Keratinocyte (primary cell): ENCODE results near the gene RUVBL2. TPM values are rescaled to one million over a fixed set of nuclear protein-coding genes. Genes with fewer than 3 reads are reported as not detected.
A peak's percentile ranks its signal among the peaks of the same experiment; 100 is the strongest.

ENCODE experiments used
- DNase-seq: peaks from one replicate; pipeline ENCODE4 v3.0.0-alpha.2; 2011; ENCODE audit warnings: low read depth, missing footprints, low spot score
- FAIRE-seq: peaks from 2 replicates; lab custom pipeline; 2011; peaks lifted over from hg19 to GRCh38; lab: Jason Lieb, UNC
- H2AFZ ChIP-seq: 2 replicates; pipeline ENCODE4 v1.6.0; 2012; ENCODE audit warnings: low read length, control low read depth, inconsistent platforms; ENCODE audit not compliant: control insufficient read depth
- H3K27ac ChIP-seq: 2 replicates; pipeline ENCODE4 v1.5.1; 2011; ENCODE audit warnings: low read length; ENCODE audit not compliant: control insufficient read depth, insufficient read depth
- H3K27me3 ChIP-seq: 3 replicates; pipeline ENCODE4 v1.6.0; 2011; ENCODE audit warnings: low read length; ENCODE audit not compliant: control insufficient read depth, insufficient read depth; ENCODE audit errors: extremely low read depth
- H3K36me3 ChIP-seq, 2 experiments: 2 replicates in 1 of 2; 3 replicates in 1 of 2; pipeline ENCODE4 v1.5.1; 2011; ENCODE audit warnings: low read length in 2 of 2, mild to moderate bottlenecking in 1 of 2; ENCODE audit not compliant: control insufficient read depth in 2 of 2, insufficient read depth in 2 of 2; ENCODE audit errors: extremely low read depth in 1 of 2
- H3K4me1 ChIP-seq: 3 replicates; pipeline ENCODE4 v1.5.1; 2011; ENCODE audit warnings: low read length; ENCODE audit not compliant: control insufficient read depth, insufficient read depth; ENCODE audit errors: extremely low read depth
- H3K4me2 ChIP-seq: 3 replicates; pipeline ENCODE4 v1.6.0; 2011; ENCODE audit warnings: low read depth, low read length; ENCODE audit not compliant: control insufficient read depth, insufficient read depth; ENCODE audit errors: extremely low read depth
- H3K4me3 ChIP-seq, 3 experiments: fragments of 200-600 bp in 1 of 3; sonication (generic) in 1 of 3; 2 replicates in 2 of 3; 3 replicates in 1 of 3; pipeline ENCODE4 v1.5.1; 2011 to 2016; ENCODE audit warnings: low read length in 3 of 3, mild to moderate bottlenecking in 3 of 3, control low read depth in 2 of 3, inconsistent platforms in 1 of 3, low read depth in 1 of 3, mixed read lengths in 1 of 3, mixed run types in 1 of 3, moderate library complexity in 1 of 3; ENCODE audit not compliant: control insufficient read depth in 2 of 3, insufficient read depth in 2 of 3; ENCODE audit errors: extremely low read depth in 1 of 3
- H3K79me2 ChIP-seq: 2 replicates; pipeline ENCODE4 v1.6.0; 2012; ENCODE audit warnings: low read length; ENCODE audit not compliant: control insufficient read depth, insufficient read depth
- H3K9ac ChIP-seq: 3 replicates; pipeline ENCODE4 v1.6.0; 2011; ENCODE audit warnings: low read length; ENCODE audit not compliant: control insufficient read depth, insufficient read depth; ENCODE audit errors: extremely low read depth
- H3K9me1 ChIP-seq: 3 replicates; pipeline ENCODE4 v1.6.0; 2011; ENCODE audit warnings: low read length; ENCODE audit not compliant: control insufficient read depth, insufficient read depth; ENCODE audit errors: extremely low read depth
- H3K9me3 ChIP-seq: 2 replicates; pipeline ENCODE4 v1.5.1; 2012; ENCODE audit warnings: low read depth, low read length; ENCODE audit not compliant: control insufficient read depth
- H4K20me1 ChIP-seq: 3 replicates; pipeline ENCODE4 v1.6.0; 2011; ENCODE audit warnings: low read length; ENCODE audit not compliant: control insufficient read depth, insufficient read depth; ENCODE audit errors: extremely low read depth
- CTCF ChIP-seq, 3 experiments: IDR thresholded peaks in 1 of 3; conservative IDR thresholded peaks in 1 of 3; optimal IDR thresholded peaks in 1 of 3; 2 replicates in 2 of 3; 3 replicates in 1 of 3; pipeline versions ENCODE3 to v1.5.1; 2011; ENCODE audit warnings: low read length in 3 of 3, mild to moderate bottlenecking in 3 of 3, moderate library complexity in 2 of 3, control low read depth in 1 of 3, inconsistent platforms in 1 of 3; ENCODE audit not compliant: insufficient read depth in 2 of 3; ENCODE audit errors: extremely low read depth in 1 of 3
- EZH2 ChIP-seq: IDR thresholded peaks from one replicate; pipeline ENCODE4 v1.6.1; 2012; ENCODE audit warnings: inconsistent platforms, mild to moderate bottlenecking, low read length, moderate library complexity
- dilution Hi-C: fragments of 300-500 bp; cut with MboI; formaldehyde crosslinking; loops from one replicate; pipeline ENCODE4 v1.7.0; 2020; ENCODE audit warnings: low sequenced_read_pairs; ENCODE audit not compliant: extremely low pct_ligation_motif_present
- polyA plus RNA-seq, 5 experiments: library from polyadenylated mRNA; depleted of rRNA in 3 of 5; stranded (reverse) in 3 of 5; stranded (forward) in 1 of 5; unstranded in 1 of 5; fragments of >200 nt; gene quantifications; 1 replicate in 1 of 5; 2 replicates in 3 of 5; 3 replicates in 1 of 5; pipeline versions ENCODE4 v1.2.1 to v1.2.3, GENCODE V29; 2011 to 2012; ENCODE audit warnings: missing spikeins in 2 of 5, low read depth in 1 of 5, low replicate concordance in 1 of 5

RUVBL2 gene
- polyA plus RNA-seq, 1 donor (not counting 4 experiments of a cell fraction or from before 2014, with no cell fraction given) = 126 TPM

GRCh38 chr19:49057636-49058234, 64.0 kb downstream of the RUVBL2 start, which contains the start of gene CGB7:
Gene CGB7 (minus strand): TSS chr19:49057749. CDS start chr19:49055375, 2,374 bp downstream.
- Histone ChIP-seq H3K9ac (peak within 1 kb of the TSS; percentile 79), H2AFZ (peak within 1 kb of the TSS; percentile 41), H3K9me3 (no peaks in the 10 kb centered on the region), H3K27me3 (no peaks in the 10 kb centered on the region), H3K27ac (peak within 1 kb of the TSS; percentile 40), H3K79me2 (no peaks in the 10 kb centered on the region), H3K4me2 (peak within 1 kb of the TSS; percentile 95), H4K20me1 (no peaks in the 10 kb centered on the region), H3K4me3 (peak within 1 kb of the TSS; percentile 52 to 79 (median 68)), H3K4me1 (peaks cover 14% of the 10 kb centered on the region), H3K36me3 (peaks cover 1 to 3% of the 10 kb centered on the region in 2 experiments), H3K9me1 (peaks cover 2% of the 10 kb centered on the region)
- TF ChIP-seq CTCF (optimal IDR thresholded peaks at IDR 0.05 in 1 of 3, IDR thresholded peaks at IDR 0.05 in 1 of 3, conservative IDR thresholded peaks at IDR 0.05 in 1 of 3; ENCODE audit: extremely low read depth in 1 of 3, insufficient read depth in 2 of 3, low read length in 3 of 3) = no peak
- no peak for TF ChIP-seq EZH2
- dilution Hi-C loops = no loop called here
- FAIRE-seq = no peak
- no peak for DNase-seq

DNA sequence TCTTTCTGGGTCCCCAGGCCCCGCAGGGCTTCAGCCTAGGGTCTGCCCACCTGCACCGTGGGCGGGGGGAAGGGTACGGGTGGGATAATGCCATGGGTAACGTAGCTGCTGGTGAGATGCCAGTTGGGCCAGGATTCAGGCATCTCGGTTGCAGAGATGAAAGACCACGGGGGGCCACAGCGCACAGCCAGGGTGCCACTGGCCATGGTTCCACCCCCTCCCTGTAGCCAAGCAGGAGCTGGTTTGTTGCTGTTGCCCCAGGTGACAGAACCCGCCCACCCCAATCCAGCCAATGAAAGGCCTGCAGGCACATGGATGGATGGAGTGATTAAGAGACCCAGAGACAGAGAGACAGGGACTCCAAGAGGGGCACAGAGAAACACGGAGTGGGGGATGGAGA, 64.9 kb downstream of the RUVBL2 start:
- no peak for FAIRE-seq
- peaks cover 3 to 4% of the 10 kb centered on the region in 2 experiments for H3K36me3 ChIP-seq
- no peak overlapping the region for H3K9ac ChIP-seq
- dilution Hi-C loops = no loop called here
- no peaks in the 10 kb centered on the region for H3K9me3 ChIP-seq
- no peaks in the 10 kb centered on the region for H3K27me3 ChIP-seq
- no peak for TF ChIP-seq EZH2
- peaks cover 2% of the 10 kb centered on the region for H3K9me1 ChIP-seq
- H3K4me1 ChIP-seq = peaks cover 16% of the 10 kb centered on the region
- no peaks in the 10 kb centered on the region for H3K79me2 ChIP-seq
- no peak overlapping the region for H2AFZ ChIP-seq
- no peak overlapping the region for H3K4me3 ChIP-seq
- no peaks in the 10 kb centered on the region for H4K20me1 ChIP-seq
- H3K27ac ChIP-seq = no peak overlapping the region
- no peak for DNase-seq
- H3K4me2 ChIP-seq = peak overlapping the region; percentile 10
